ENCODE data around the gene TBPL2. TPM values are rescaled to one million over a fixed set of nuclear protein-coding genes. Genes with fewer than 3 reads are reported as not detected.

Gene TBPL2
- polyA plus RNA-seq, 4 donors = 0.35 TPM; not detected in 3

DNA sequence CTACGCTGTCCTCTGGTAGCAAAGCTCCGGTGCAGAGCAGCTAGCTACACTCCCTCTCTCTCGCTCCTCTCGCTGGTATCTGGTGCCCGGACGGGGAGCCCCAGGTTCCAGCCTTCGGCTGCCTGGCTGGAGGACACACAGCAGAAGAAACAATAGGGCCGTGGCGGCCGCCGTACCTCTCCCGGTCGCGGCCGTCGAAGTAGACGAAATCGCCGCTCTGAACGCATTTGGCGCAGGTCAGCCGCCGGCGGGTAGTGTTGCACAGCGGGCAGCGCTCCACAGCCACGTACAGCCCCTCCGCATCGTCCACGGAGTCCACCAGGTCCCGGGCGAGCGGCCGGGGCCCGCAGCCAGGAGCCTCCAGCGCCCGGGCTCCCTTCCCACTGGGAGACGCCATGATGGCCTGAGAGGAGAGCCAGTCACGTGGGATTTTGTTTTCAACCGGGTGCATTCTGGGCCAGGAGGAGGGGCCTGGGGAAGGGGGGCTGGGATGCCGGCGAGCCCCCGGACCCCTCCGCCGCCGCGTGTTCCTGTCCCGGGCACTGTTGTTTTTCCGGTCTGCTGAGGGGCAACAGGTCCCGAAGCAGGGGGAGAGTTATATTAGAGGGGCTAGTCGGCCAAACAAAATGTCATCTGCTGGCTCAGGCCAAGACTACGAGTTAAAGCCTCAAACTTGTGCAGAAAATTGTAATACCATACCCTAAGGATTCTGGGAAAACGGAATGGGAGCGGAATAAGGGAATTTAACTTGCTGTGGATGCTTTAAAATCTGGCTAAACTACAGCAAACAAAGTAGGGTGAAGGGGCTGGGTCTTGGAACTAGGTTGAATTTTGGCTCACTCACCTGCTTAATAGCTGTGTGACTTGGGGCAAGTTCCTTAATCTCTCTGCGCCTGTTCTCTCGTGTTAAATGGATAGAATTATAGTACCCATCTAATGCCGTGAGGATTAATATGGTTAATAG, 28.7 kb downstream of the TBPL2 start, which contains the start of gene ATG14:
Gene ATG14, minus strand, starts transcription at position 405 of the 964 bp plus-strand sequence. Its CDS starts 8 bp downstream, at position 397.
- Histone ChIP-seq H3K27me3 (ENCODE audit: control insufficient read depth in 3 of 3, insufficient read depth in 3 of 3, low read length in 3 of 3) (no peaks in the 10 kb centered on the region), H3K4me1 (ENCODE audit: control insufficient read depth in 3 of 3, insufficient read depth in 2 of 3, low read depth in 1 of 3, low read length in 2 of 3) (peaks cover 0 to 14% (median 8%) of the 10 kb centered on the region in 3 donors), H3K9me3 (ENCODE audit: control insufficient read depth in 2 of 2, insufficient read depth in 1 of 2, low read depth in 1 of 2, low read length in 1 of 2) (no peaks in the 10 kb centered on the region), H3K4me3 (ENCODE audit: low read depth in 1 of 3, low read length in 3 of 3) (peak within 1 kb of the TSS; percentile 94 to 99 (median 97)), H3K27ac (ENCODE audit: low read depth in 1 of 3, low read length in 2 of 3) (peak within 1 kb of the TSS; percentile 44 to 94 (median 82)), H3K36me3 (ENCODE audit: control insufficient read depth in 3 of 3, insufficient read depth in 2 of 3, low read depth in 1 of 3, low read length in 3 of 3) (peaks cover 0 to 11% (median 0%) of the 10 kb centered on the region in 3 donors)
- DNase-seq (peak; percentile 85 to 91), FAIRE-seq (no peak)
- 1 to 3% (median 2%) methylated on average over 51 to 57 of the region's 57 CpGs for WGBS, 3 donors

DNA sequence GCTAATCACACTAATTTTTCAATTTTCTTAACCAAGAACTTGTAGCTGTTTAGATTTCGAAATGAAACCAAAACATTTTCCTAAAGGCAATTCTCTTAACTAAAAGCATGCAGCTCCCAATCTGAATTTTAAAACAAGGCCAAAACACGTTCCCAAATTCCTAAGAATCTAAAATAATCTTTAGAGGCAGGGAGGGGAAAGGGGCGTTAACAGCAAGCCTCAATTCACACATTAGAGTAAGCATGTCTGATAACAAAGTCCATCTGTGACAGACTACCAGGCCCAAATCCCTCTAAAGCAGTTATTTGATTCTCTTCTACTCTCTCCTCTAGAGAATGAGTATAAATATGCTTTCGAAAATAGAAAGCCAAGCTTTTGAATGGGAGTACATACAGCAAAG, 29.5 kb downstream of the TBPL2 start:
- no peak for FAIRE-seq
- Histone ChIP-seq H3K4me3 (ENCODE audit: low read depth in 1 of 3, low read length in 3 of 3) (peak overlapping the region; percentile 94 to 99 (median 97)), H3K27me3 (ENCODE audit: control insufficient read depth in 3 of 3, insufficient read depth in 3 of 3, low read length in 3 of 3) (no peaks in the 10 kb centered on the region), H3K9me3 (ENCODE audit: control insufficient read depth in 2 of 2, insufficient read depth in 1 of 2, low read depth in 1 of 2, low read length in 1 of 2) (no peaks in the 10 kb centered on the region), H3K4me1 (ENCODE audit: control insufficient read depth in 3 of 3, insufficient read depth in 2 of 3, low read depth in 1 of 3, low read length in 2 of 3) (peaks cover 0 to 11% (median 8%) of the 10 kb centered on the region in 3 donors), H3K27ac (ENCODE audit: low read depth in 1 of 3, low read length in 2 of 3) (peak overlapping the region in 1 of 3 donors; percentile 82), H3K36me3 (ENCODE audit: control insufficient read depth in 3 of 3, insufficient read depth in 2 of 3, low read depth in 1 of 3, low read length in 3 of 3) (peaks cover 0 to 11% (median 0%) of the 10 kb centered on the region in 3 donors)
- WGBS, 3 donors = 4 to 14% (median 9%) methylated on average over 4 of the region's 4 CpGs
- DNase-seq = no peak

DNA sequence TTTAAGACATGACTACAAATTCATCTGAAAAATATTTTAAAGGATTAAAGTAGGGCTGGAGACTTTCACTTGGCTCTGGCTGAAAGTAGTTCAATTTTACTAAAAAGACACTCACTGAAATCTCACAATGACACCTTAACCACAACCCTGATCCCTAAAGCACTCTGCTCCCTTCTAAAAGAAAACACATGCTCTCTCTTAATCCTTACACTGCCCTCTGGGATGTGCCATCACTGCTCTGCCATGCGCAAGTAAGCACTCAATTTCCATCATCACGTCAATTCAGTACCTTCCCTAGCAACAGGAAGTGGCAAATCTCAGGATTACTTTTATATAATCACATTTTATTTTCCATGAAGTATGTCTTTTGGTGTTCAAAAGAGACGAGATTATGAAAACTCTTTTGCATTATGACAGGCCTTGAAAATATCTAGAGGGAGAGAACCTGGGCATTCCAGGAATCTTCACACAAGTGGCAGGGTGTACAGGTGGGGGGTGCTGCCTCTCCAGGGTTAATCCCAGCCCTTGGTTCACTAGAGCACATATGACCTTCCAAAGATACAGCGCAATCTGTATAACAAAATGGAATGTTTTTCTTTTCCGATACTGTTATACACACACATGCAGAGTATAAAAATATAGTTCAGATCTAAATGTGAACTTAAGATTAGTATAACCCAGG, 36.1 kb downstream of the TBPL2 start:
- H3K4me1 ChIP-seq (ENCODE audit: control insufficient read depth in 3 of 3, insufficient read depth in 2 of 3, low read depth in 1 of 3, low read length in 2 of 3) = no peaks in the 10 kb centered on the region
- DNase-seq (no peak), FAIRE-seq (no peak)
- no peak overlapping the region for H3K4me3 ChIP-seq (ENCODE audit: low read depth in 1 of 3, low read length in 3 of 3)
- no peaks in the 10 kb centered on the region for H3K27me3 ChIP-seq (ENCODE audit: control insufficient read depth in 3 of 3, insufficient read depth in 3 of 3, low read length in 3 of 3)
- peaks cover 0 to 11% (median 0%) of the 10 kb centered on the region in 3 donors for H3K36me3 ChIP-seq (ENCODE audit: control insufficient read depth in 3 of 3, insufficient read depth in 2 of 3, low read depth in 1 of 3, low read length in 3 of 3)
- WGBS, 3 donors = 77 to 81% (median 78%) methylated on average over 5 of the region's 5 CpGs
- no peak overlapping the region for H3K27ac ChIP-seq (ENCODE audit: low read depth in 1 of 3, low read length in 2 of 3)
- no peaks in the 10 kb centered on the region for H3K9me3 ChIP-seq (ENCODE audit: control insufficient read depth in 2 of 2, insufficient read depth in 1 of 2, low read depth in 1 of 2, low read length in 1 of 2)

DNA sequence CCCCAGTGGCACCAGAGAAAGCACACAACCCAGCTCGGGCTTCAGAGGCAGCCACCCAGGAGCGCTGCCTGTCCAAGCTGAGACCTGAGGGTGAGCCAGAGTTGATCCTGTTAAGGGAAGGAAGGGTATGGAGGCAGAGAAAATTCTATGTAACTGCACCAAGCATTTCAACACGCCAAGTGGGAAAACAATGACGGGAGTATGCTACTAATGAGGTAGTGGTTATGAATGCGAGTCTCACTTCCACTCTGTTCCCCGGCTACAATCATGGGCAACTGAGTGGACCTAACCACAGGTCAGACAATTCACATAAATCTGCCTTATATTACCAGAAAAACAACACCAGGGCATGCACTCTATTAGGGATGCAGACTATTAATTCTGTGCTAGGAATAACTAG, 38.7 kb downstream of the TBPL2 start:
- H3K36me3 ChIP-seq (ENCODE audit: control insufficient read depth in 3 of 3, insufficient read depth in 2 of 3, low read depth in 1 of 3, low read length in 3 of 3) = peaks cover 0 to 3% (median 0%) of the 10 kb centered on the region in 3 donors
- 80 to 89% (median 88%) methylated on average over 6 of the region's 6 CpGs for WGBS, 3 donors
- no peak for FAIRE-seq
- H3K27me3 ChIP-seq (ENCODE audit: control insufficient read depth in 3 of 3, insufficient read depth in 3 of 3, low read length in 3 of 3) = no peaks in the 10 kb centered on the region
- DNase-seq = no peak
- no peaks in the 10 kb centered on the region for H3K4me1 ChIP-seq (ENCODE audit: control insufficient read depth in 3 of 3, insufficient read depth in 2 of 3, low read depth in 1 of 3, low read length in 2 of 3)
- no peak overlapping the region for H3K27ac ChIP-seq (ENCODE audit: low read depth in 1 of 3, low read length in 2 of 3)
- no peaks in the 10 kb centered on the region for H3K9me3 ChIP-seq (ENCODE audit: control insufficient read depth in 2 of 2, insufficient read depth in 1 of 2, low read depth in 1 of 2, low read length in 1 of 2)
- H3K4me3 ChIP-seq (ENCODE audit: low read depth in 1 of 3, low read length in 3 of 3) = no peak overlapping the region

DNA sequence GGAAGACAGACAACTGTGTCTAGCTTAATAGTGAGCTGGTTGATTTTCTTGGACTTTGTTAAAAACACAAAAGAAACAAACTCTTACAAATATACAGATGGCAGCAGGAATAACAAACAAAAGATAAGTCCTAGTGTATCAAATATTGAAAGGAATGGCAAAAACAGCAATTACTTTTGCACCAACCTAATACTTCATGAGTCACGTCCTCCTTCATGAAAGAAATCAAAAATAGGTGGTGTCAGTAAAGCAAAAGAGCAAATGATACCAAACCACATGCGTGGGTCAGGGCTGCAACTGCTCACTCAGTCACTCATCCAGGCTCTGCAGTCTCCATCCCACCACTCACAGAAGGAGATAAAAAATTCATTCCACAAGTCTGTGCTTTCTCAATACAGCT, 40.6 kb downstream of the TBPL2 start:
- no peaks in the 10 kb centered on the region for H3K4me1 ChIP-seq (ENCODE audit: control insufficient read depth in 3 of 3, insufficient read depth in 2 of 3, low read depth in 1 of 3, low read length in 2 of 3)
- H3K27me3 ChIP-seq (ENCODE audit: control insufficient read depth in 3 of 3, insufficient read depth in 3 of 3, low read length in 3 of 3) = no peaks in the 10 kb centered on the region
- no peak overlapping the region for H3K4me3 ChIP-seq (ENCODE audit: low read depth in 1 of 3, low read length in 3 of 3)
- FAIRE-seq (no peak), DNase-seq (no peak)
- 60 to 68% (median 66%) methylated on average over 2 of the region's 2 CpGs for WGBS, 3 donors
- H3K9me3 ChIP-seq (ENCODE audit: control insufficient read depth in 2 of 2, insufficient read depth in 1 of 2, low read depth in 1 of 2, low read length in 1 of 2) = no peaks in the 10 kb centered on the region
- H3K36me3 ChIP-seq (ENCODE audit: control insufficient read depth in 3 of 3, insufficient read depth in 2 of 3, low read depth in 1 of 3, low read length in 3 of 3) = peaks cover 0 to 4% (median 3%) of the 10 kb centered on the region in 3 donors
- H3K27ac ChIP-seq (ENCODE audit: low read depth in 1 of 3, low read length in 2 of 3) = no peak overlapping the region

DNA sequence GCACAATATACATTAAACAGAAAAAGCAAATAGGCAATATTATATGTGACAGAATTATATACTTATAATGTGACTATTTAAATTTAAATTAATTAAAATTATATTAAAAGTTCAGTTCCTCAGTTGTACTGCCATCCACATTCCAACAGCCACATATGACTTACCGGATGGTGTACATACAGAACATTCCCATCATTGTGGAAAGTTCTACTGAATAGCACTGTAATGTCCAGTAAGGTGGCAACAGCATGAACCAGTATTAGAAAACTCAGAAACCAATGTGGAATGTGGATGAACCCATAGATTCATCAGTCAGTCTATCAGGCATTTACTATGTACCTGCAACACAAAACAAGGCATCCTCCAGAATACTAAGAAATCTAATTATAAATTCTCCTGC, 41.2 kb downstream of the TBPL2 start:
- 90 to 91% (median 90%) methylated on average over 1 of the region's 1 CpG for whole genome bisulfite sequencing, 3 donors
- no peak overlapping the region for H3K27ac ChIP-seq (ENCODE audit: low read depth in 1 of 3, low read length in 2 of 3)
- H3K27me3 ChIP-seq (ENCODE audit: control insufficient read depth in 3 of 3, insufficient read depth in 3 of 3, low read length in 3 of 3) = no peaks in the 10 kb centered on the region
- peaks cover 0 to 4% (median 3%) of the 10 kb centered on the region in 3 donors for H3K36me3 ChIP-seq (ENCODE audit: control insufficient read depth in 3 of 3, insufficient read depth in 2 of 3, low read depth in 1 of 3, low read length in 3 of 3)
- FAIRE-seq (no peak), DNase-seq (no peak)
- H3K9me3 ChIP-seq (ENCODE audit: control insufficient read depth in 2 of 2, insufficient read depth in 1 of 2, low read depth in 1 of 2, low read length in 1 of 2) = no peaks in the 10 kb centered on the region
- no peaks in the 10 kb centered on the region for H3K4me1 ChIP-seq (ENCODE audit: control insufficient read depth in 3 of 3, insufficient read depth in 2 of 3, low read depth in 1 of 3, low read length in 2 of 3)
- no peak overlapping the region for H3K4me3 ChIP-seq (ENCODE audit: low read depth in 1 of 3, low read length in 3 of 3)

DNA sequence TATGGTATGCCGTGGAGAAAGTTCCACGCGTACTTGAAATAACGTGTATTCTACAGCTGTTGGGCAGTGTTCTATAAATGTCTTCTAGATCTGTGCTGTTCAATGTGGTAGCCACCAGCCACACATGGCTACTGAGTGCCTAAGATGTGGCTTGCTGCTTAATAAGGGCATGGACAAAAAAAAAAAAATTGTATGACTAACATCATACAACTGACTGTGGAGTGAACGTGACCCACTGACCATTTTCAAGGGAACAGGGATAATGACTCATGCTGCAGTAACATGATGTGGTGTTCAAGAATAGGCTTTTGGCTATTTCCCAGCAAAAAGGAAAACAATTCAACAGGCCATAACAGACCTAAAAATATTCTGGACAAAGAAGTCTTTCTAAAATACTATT, 41.7 kb downstream of the TBPL2 start:
- DNase-seq (no peak), FAIRE-seq (no peak)
- 75 to 93% (median 87%) methylated on average over 5 of the region's 5 CpGs for WGBS, 3 donors
- Histone ChIP-seq H3K4me1 (ENCODE audit: control insufficient read depth in 3 of 3, insufficient read depth in 2 of 3, low read depth in 1 of 3, low read length in 2 of 3) (no peaks in the 10 kb centered on the region), H3K27me3 (ENCODE audit: control insufficient read depth in 3 of 3, insufficient read depth in 3 of 3, low read length in 3 of 3) (no peaks in the 10 kb centered on the region), H3K27ac (ENCODE audit: low read depth in 1 of 3, low read length in 2 of 3) (no peak overlapping the region), H3K36me3 (ENCODE audit: control insufficient read depth in 3 of 3, insufficient read depth in 2 of 3, low read depth in 1 of 3, low read length in 3 of 3) (peaks cover 0 to 4% (median 3%) of the 10 kb centered on the region in 3 donors), H3K9me3 (ENCODE audit: control insufficient read depth in 2 of 2, insufficient read depth in 1 of 2, low read depth in 1 of 2, low read length in 1 of 2) (no peaks in the 10 kb centered on the region), H3K4me3 (ENCODE audit: low read depth in 1 of 3, low read length in 3 of 3) (no peak overlapping the region)

DNA sequence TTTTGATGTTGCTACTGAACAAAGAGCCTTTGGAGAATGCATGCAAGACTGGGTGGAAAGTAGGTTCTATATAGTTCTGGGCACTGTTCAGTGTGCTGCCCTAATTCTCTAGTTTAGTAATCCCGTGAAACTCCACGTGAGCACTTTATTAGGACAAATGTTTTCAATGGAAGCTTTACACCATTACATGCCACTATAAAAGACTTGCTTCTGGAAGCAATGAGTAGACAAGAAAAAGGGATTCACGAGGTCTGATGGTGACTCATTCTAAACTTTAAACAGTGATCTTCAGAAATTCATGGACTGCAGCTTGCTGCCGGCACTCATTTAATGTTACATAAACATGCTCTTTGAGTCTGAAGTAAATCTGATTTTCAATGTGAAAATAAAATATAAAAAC, 51.1 kb downstream of the TBPL2 start:
- 81 to 92% (median 90%) methylated on average over 4 of the region's 4 CpGs for WGBS, 3 donors
- FAIRE-seq (no peak), DNase-seq (no peak)
- Histone ChIP-seq H3K27ac (ENCODE audit: low read depth in 1 of 3, low read length in 2 of 3) (no peak overlapping the region), H3K4me3 (ENCODE audit: low read depth in 1 of 3, low read length in 3 of 3) (no peak overlapping the region), H3K9me3 (ENCODE audit: control insufficient read depth in 2 of 2, insufficient read depth in 1 of 2, low read depth in 1 of 2, low read length in 1 of 2) (no peaks in the 10 kb centered on the region), H3K4me1 (ENCODE audit: control insufficient read depth in 3 of 3, insufficient read depth in 2 of 3, low read depth in 1 of 3, low read length in 2 of 3) (peaks cover 0 to 3% (median 0%) of the 10 kb centered on the region in 3 donors), H3K36me3 (ENCODE audit: control insufficient read depth in 3 of 3, insufficient read depth in 2 of 3, low read depth in 1 of 3, low read length in 3 of 3) (peaks cover 2 to 25% (median 3%) of the 10 kb centered on the region in 3 donors), H3K27me3 (ENCODE audit: control insufficient read depth in 3 of 3, insufficient read depth in 3 of 3, low read length in 3 of 3) (no peaks in the 10 kb centered on the region)
